ENCODE measurements around the gene DMTF1.

GRCh38 chr7:87215046-87215445, 62.8 kb downstream of the DMTF1 start:
- no peak for TF ChIP-seq CTCF (IDR thresholded peaks at IDR 0.05 in 2 of 3, conservative IDR thresholded peaks at IDR 0.05 in 1 of 3; ENCODE audit: control insufficient read depth in 2 of 3, extremely low read depth in 1 of 3, insufficient read depth in 1 of 3, low read depth in 3 of 3, low read length in 3 of 3)
- TF ChIP-seq HCFC1 (IDR thresholded peaks at IDR 0.05; ENCODE audit: low read length): no peak

Data from GM12878 (cell line).